Measurements from ENCODE around the gene MAIP1. TPM values are rescaled to one million over a fixed set of nuclear protein-coding genes. Genes with fewer than 3 reads are reported as not detected.

Gene MAIP1
- total RNA-seq, 1 experiment from 2014 or later: 31.0 TPM

- POLR2A ChIA-PET (ENCODE audit: low non-redundant PET): no interaction called here
- no peak for DNase-seq (ENCODE audit: low spot score)
- TF ChIP-seq EZH2 (IDR thresholded peaks at IDR 0.05; ENCODE audit: borderline replicate concordance, low read depth, low read length, poor library complexity, severe bottlenecking) (no peak), CTCF (conservative IDR thresholded peaks at IDR 0.05; ENCODE audit: low read depth, low read length) (no peak)
- Histone ChIP-seq H3K9me3 (ENCODE audit: low read depth, low read length, poor library complexity, severe bottlenecking) (no peaks in the 10 kb centered on the region), H3K27ac (ENCODE audit: low read depth, low read length, poor library complexity, severe bottlenecking) (no peak overlapping the region), H3K36me3 (ENCODE audit: insufficient read depth, low read length, poor library complexity, severe bottlenecking) (no peaks in the 10 kb centered on the region), H3K4me3 (ENCODE audit: low read depth, low read length, poor library complexity, severe bottlenecking) (no peak overlapping the region), H3K27me3 (replicated peaks; ENCODE audit: insufficient read depth, low read depth, low read length, poor library complexity) (no peaks in the 10 kb centered on the region), H3K4me1 (ENCODE audit: insufficient read depth, low read length, poor library complexity, severe bottlenecking) (no peaks in the 10 kb centered on the region)
- intact Hi-C loops (cut with micrococcal nuclease; ENCODE audit: unreplicated experiment): loop anchor here (10.0 kb wide), 2 partner anchors 763 to 1203 kb away; no protein-coding TSS in a partner anchor
- no TSS peak for BruUV-seq (replicated peaks)
- CTCF ChIA-PET: no interaction called here
Measured at GRCh38 chr2:199972088-199972626, 16.8 kb downstream of the MAIP1 start.

DNA sequence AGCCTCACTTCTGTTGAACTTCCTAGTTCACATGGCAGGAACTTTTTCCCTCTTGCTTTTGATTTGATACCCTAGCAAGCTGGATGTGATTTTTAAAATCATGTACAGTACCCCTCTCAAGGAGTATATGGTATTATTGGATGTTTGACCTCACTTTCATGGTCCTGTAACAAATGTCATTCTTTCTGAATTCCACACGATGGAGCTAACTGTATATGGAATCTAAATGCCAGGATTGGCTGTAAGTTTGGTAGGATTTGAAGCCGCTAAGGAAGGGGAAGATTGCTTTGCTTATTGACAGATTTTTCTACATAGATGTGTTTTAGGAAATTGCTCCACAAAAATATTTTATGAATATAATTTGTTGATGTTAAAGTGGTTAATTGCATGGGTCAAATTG lies 18.3 kb downstream of the MAIP1 start:
- BruUV-seq (replicated peaks): no TSS peak
- TF ChIP-seq EZH2 (IDR thresholded peaks at IDR 0.05; ENCODE audit: borderline replicate concordance, low read depth, low read length, poor library complexity, severe bottlenecking) (no peak), CTCF (conservative IDR thresholded peaks at IDR 0.05; ENCODE audit: low read depth, low read length) (peak; percentile 63)
- H3K27ac ChIP-seq (ENCODE audit: low read depth, low read length, poor library complexity, severe bottlenecking): no peak overlapping the region
- intact Hi-C loops (cut with micrococcal nuclease; ENCODE audit: unreplicated experiment): loop anchor here (10.0 kb wide), 2 partner anchors 761 to 1201 kb away; no protein-coding TSS in a partner anchor
- CTCF ChIA-PET: interaction anchor here (0.7 to 1.3 kb wide), 3 partner anchors 729 to 1198 kb away, joined by 3 to 5 read pairs (median 3); no protein-coding TSS in a partner anchor
- no peaks in the 10 kb centered on the region for H3K4me1 ChIP-seq (ENCODE audit: insufficient read depth, low read length, poor library complexity, severe bottlenecking)
- peak; percentile 41 for DNase-seq (ENCODE audit: low spot score)
- H3K27me3 ChIP-seq (replicated peaks; ENCODE audit: insufficient read depth, low read depth, low read length, poor library complexity): no peaks in the 10 kb centered on the region
- POLR2A ChIA-PET (ENCODE audit: low non-redundant PET): no interaction called here
- H3K36me3 ChIP-seq (ENCODE audit: insufficient read depth, low read length, poor library complexity, severe bottlenecking): no peaks in the 10 kb centered on the region
- no peak overlapping the region for H3K4me3 ChIP-seq (ENCODE audit: low read depth, low read length, poor library complexity, severe bottlenecking)
- H3K9me3 ChIP-seq (ENCODE audit: low read depth, low read length, poor library complexity, severe bottlenecking): no peaks in the 10 kb centered on the region

GRCh38 chr2:199975273-199975895 lies 20.0 kb downstream of the MAIP1 start:
- Histone ChIP-seq H3K4me3 (ENCODE audit: low read depth, low read length, poor library complexity, severe bottlenecking) (no peak overlapping the region), H3K4me1 (ENCODE audit: insufficient read depth, low read length, poor library complexity, severe bottlenecking) (no peaks in the 10 kb centered on the region), H3K27me3 (replicated peaks; ENCODE audit: insufficient read depth, low read depth, low read length, poor library complexity) (no peaks in the 10 kb centered on the region), H3K27ac (ENCODE audit: low read depth, low read length, poor library complexity, severe bottlenecking) (no peak overlapping the region), H3K9me3 (ENCODE audit: low read depth, low read length, poor library complexity, severe bottlenecking) (no peaks in the 10 kb centered on the region), H3K36me3 (ENCODE audit: insufficient read depth, low read length, poor library complexity, severe bottlenecking) (no peaks in the 10 kb centered on the region)
- intact Hi-C loops (cut with micrococcal nuclease; ENCODE audit: unreplicated experiment): loop anchor here (10.0 kb wide), 2 partner anchors 759 to 1199 kb away; no protein-coding TSS in a partner anchor
- ChIA-PET POLR2A (ENCODE audit: low non-redundant PET) (no interaction called here), CTCF (interaction anchor here (0.6 kb wide), 1 partner anchor 161 kb away, joined by 3 read pairs; no protein-coding TSS in a partner anchor)
- no TSS peak for BruUV-seq (replicated peaks)
- TF ChIP-seq CTCF (conservative IDR thresholded peaks at IDR 0.05; ENCODE audit: low read depth, low read length): no peak
- TF ChIP-seq EZH2 (IDR thresholded peaks at IDR 0.05; ENCODE audit: borderline replicate concordance, low read depth, low read length, poor library complexity, severe bottlenecking): no peak
- peak; percentile 10 for DNase-seq (ENCODE audit: low spot score)
